ENCODE data around the gene WDR27.
A peak's percentile ranks its signal among the peaks of the same experiment; 100 is the strongest.

Gene WDR27

GRCh38 chr6:169710009-169710408 is 8.2 kb upstream of the WDR27 start:
- H4K20me1 ChIP-seq (ENCODE audit: insufficient read depth, low read length) = peaks cover 8% of the 10 kb centered on the region; the same call in 1 of the 2 replicates
- no peak overlapping the region for H3K4me3 ChIP-seq (ENCODE audit: low read depth in 1 of 2, low read length in 2 of 2)
- H3K27ac ChIP-seq (ENCODE audit: low read length) = no peak overlapping the region
- H3K36me3 ChIP-seq (ENCODE audit: insufficient read depth, low read length) = peaks cover 88% of the 10 kb centered on the region
- peaks cover 11% of the 10 kb centered on the region for H3K4me1 ChIP-seq (ENCODE audit: insufficient read depth, low read length)
- no peaks in the 10 kb centered on the region for H3K27me3 ChIP-seq (ENCODE audit: insufficient read depth, low read length, poor library complexity)
- no peaks in the 10 kb centered on the region for H3K9me3 ChIP-seq (ENCODE audit: insufficient read depth, low read length, severe bottlenecking)
- no peak overlapping the region for H2AFZ ChIP-seq (ENCODE audit: low read depth, low read length)
- DNase-seq (no peak), ATAC-seq (ENCODE audit: insufficient read depth, low read depth) (no peak)
- no peak for TF ChIP-seq CTCF (IDR thresholded peaks at IDR 0.05; ENCODE audit: borderline replicate concordance, extremely low read depth, low read length, poor library complexity, severe bottlenecking)
- no peak for TF ChIP-seq EZH2 (IDR thresholded peaks at IDR 0.05; ENCODE audit: borderline replicate concordance, low read depth, low read length, severe bottlenecking)
- no peak overlapping the region for H3K4me2 ChIP-seq (ENCODE audit: insufficient read depth, low read length)
- peaks cover 29% of the 10 kb centered on the region for H3K79me2 ChIP-seq (ENCODE audit: insufficient read depth, low read length)
- H3K9ac ChIP-seq (ENCODE audit: low read depth, low read length) = no peak overlapping the region

GRCh38 chr6:169709293-169709692 is 7.5 kb upstream of the WDR27 start:
- Histone ChIP-seq H3K4me3 (ENCODE audit: low read depth in 1 of 2, low read length in 2 of 2) (no peak overlapping the region), H3K79me2 (ENCODE audit: insufficient read depth, low read length) (peaks cover 36% of the 10 kb centered on the region), H3K36me3 (ENCODE audit: insufficient read depth, low read length) (peaks cover 85% of the 10 kb centered on the region), H3K27me3 (ENCODE audit: insufficient read depth, low read length, poor library complexity) (no peaks in the 10 kb centered on the region), H3K27ac (ENCODE audit: low read length) (no peak overlapping the region), H2AFZ (ENCODE audit: low read depth, low read length) (no peak overlapping the region), H3K4me2 (ENCODE audit: insufficient read depth, low read length) (no peak overlapping the region), H3K9ac (ENCODE audit: low read depth, low read length) (no peak overlapping the region), H3K9me3 (ENCODE audit: insufficient read depth, low read length, severe bottlenecking) (no peaks in the 10 kb centered on the region), H3K4me1 (ENCODE audit: insufficient read depth, low read length) (peaks cover 18% of the 10 kb centered on the region), H4K20me1 (ENCODE audit: insufficient read depth, low read length) (peaks cover 11% of the 10 kb centered on the region; the same call in 1 of the 2 replicates)
- TF ChIP-seq CTCF (IDR thresholded peaks at IDR 0.05; ENCODE audit: borderline replicate concordance, extremely low read depth, low read length, poor library complexity, severe bottlenecking) (no peak), EZH2 (IDR thresholded peaks at IDR 0.05; ENCODE audit: borderline replicate concordance, low read depth, low read length, severe bottlenecking) (no peak)
- DNase-seq (no peak), ATAC-seq (ENCODE audit: insufficient read depth, low read depth) (no peak)

- no peak for TF ChIP-seq EZH2 (IDR thresholded peaks at IDR 0.05; ENCODE audit: borderline replicate concordance, low read depth, low read length, severe bottlenecking)
- TF ChIP-seq CTCF (IDR thresholded peaks at IDR 0.05; ENCODE audit: borderline replicate concordance, extremely low read depth, low read length, poor library complexity, severe bottlenecking) = no peak
- Histone ChIP-seq H3K4me3 (ENCODE audit: low read depth in 1 of 2, low read length in 2 of 2) (no peak overlapping the region), H3K9me3 (ENCODE audit: insufficient read depth, low read length, severe bottlenecking) (no peaks in the 10 kb centered on the region), H3K4me1 (ENCODE audit: insufficient read depth, low read length) (peaks cover 33% of the 10 kb centered on the region), H3K4me2 (ENCODE audit: insufficient read depth, low read length) (no peak overlapping the region), H3K79me2 (ENCODE audit: insufficient read depth, low read length) (peaks cover 48% of the 10 kb centered on the region), H3K27me3 (ENCODE audit: insufficient read depth, low read length, poor library complexity) (no peaks in the 10 kb centered on the region), H3K36me3 (ENCODE audit: insufficient read depth, low read length) (peaks cover 79% of the 10 kb centered on the region), H3K27ac (ENCODE audit: low read length) (no peak overlapping the region), H2AFZ (ENCODE audit: low read depth, low read length) (no peak overlapping the region), H4K20me1 (ENCODE audit: insufficient read depth, low read length) (peaks cover 18% of the 10 kb centered on the region), H3K9ac (ENCODE audit: low read depth, low read length) (no peak overlapping the region)
- DNase-seq (no peak), ATAC-seq (ENCODE audit: insufficient read depth, low read depth) (peak; percentile 36; the same call in 1 of the 3 replicates)
These were observed 5.9 kb upstream of the WDR27 start for GRCh38 chr6:169707772-169708171.

All from DND-41 (cell line).